Measurements from ENCODE around the gene UGT1A9. TPM values are rescaled to one million over a fixed set of nuclear protein-coding genes. Genes with fewer than 3 reads are reported as not detected.
"Not testable (repeated sequence)": the region's sequence is repeated elsewhere in the genome, so short reads cannot be mapped to it uniquely, and the experiment has no call there.

UGT1A9 gene
- total RNA-seq, 4 donors from 2014 or later = not detected

- Histone ChIP-seq H3K4me1 (peaks cover 2% of the 10 kb centered on the region), H3K36me3 (no peaks in the 10 kb centered on the region), H3K27me3 (peaks cover 4% of the 10 kb centered on the region), H3K9me3 (no peaks in the 10 kb centered on the region), H3K27ac (no peak overlapping the region), H3K4me3 (no peak overlapping the region)
- no peak for DNase-seq (ENCODE audit: low spot score in 2 of 2)
- no peak for TF ChIP-seq CTCF (IDR thresholded peaks at IDR 0.05)
- no peak for TF ChIP-seq POLR2A (IDR thresholded peaks at IDR 0.05)
- no peak for TF ChIP-seq EP300 (IDR thresholded peaks at IDR 0.05)
- TF ChIP-seq POLR2AphosphoS5 (IDR thresholded peaks at IDR 0.05) = no peak
- 70% methylated on average over 7 of the region's 7 CpGs for WGBS
Measured at GRCh38 chr2:233713262-233713615, 41.5 kb downstream of the UGT1A9 start.

- WGBS = 69% methylated on average over 2 of the region's 2 CpGs
- TF ChIP-seq EP300 (IDR thresholded peaks at IDR 0.05) = no peak
- TF ChIP-seq POLR2AphosphoS5 (IDR thresholded peaks at IDR 0.05) = no peak
- TF ChIP-seq POLR2A (IDR thresholded peaks at IDR 0.05) = no peak
- TF ChIP-seq CTCF (IDR thresholded peaks at IDR 0.05) = no peak
- H3K4me3 ChIP-seq = no peak overlapping the region
- H3K36me3 ChIP-seq = no peaks in the 10 kb centered on the region
- no peaks in the 10 kb centered on the region for H3K9me3 ChIP-seq
- no peaks in the 10 kb centered on the region for H3K4me1 ChIP-seq
- DNase-seq (ENCODE audit: low spot score in 2 of 2) = no peak
- no peak overlapping the region for H3K27ac ChIP-seq
- H3K27me3 ChIP-seq = peaks cover 4% of the 10 kb centered on the region
Measured at GRCh38 chr2:233714121-233714520, 42.4 kb downstream of the UGT1A9 start.

- no peaks in the 10 kb centered on the region for H3K36me3 ChIP-seq
- no peaks in the 10 kb centered on the region for H3K9me3 ChIP-seq
- WGBS = 82% methylated on average over 7 of the region's 7 CpGs
- peaks cover 4% of the 10 kb centered on the region for H3K27me3 ChIP-seq
- H3K4me1 ChIP-seq = no peaks in the 10 kb centered on the region
- TF ChIP-seq EP300 (IDR thresholded peaks at IDR 0.05) (no peak), POLR2AphosphoS5 (IDR thresholded peaks at IDR 0.05) (no peak), POLR2A (IDR thresholded peaks at IDR 0.05) (no peak), CTCF (IDR thresholded peaks at IDR 0.05) (no peak)
- no peak within 1 kb of the TSS for H3K27ac ChIP-seq
- DNase-seq (ENCODE audit: low spot score in 2 of 2) = no peak
- no peak within 1 kb of the TSS for H3K4me3 ChIP-seq
Measured at GRCh38 chr2:233718552-233718951, 46.9 kb downstream of the UGT1A9 start, which contains the start of gene UGT1A4. TSS of gene UGT1A4 (plus strand) at chr2:233718736. CDS start at chr2:233718821, 85 bp downstream.

- DNase-seq (ENCODE audit: low spot score in 2 of 2) = no peak
- Histone ChIP-seq H3K36me3 (no peaks in the 10 kb centered on the region), H3K9me3 (no peaks in the 10 kb centered on the region), H3K4me3 (no peak within 1 kb of the TSS), H3K27ac (no peak within 1 kb of the TSS), H3K27me3 (no peaks in the 10 kb centered on the region), H3K4me1 (no peaks in the 10 kb centered on the region)
- TF ChIP-seq POLR2A (IDR thresholded peaks at IDR 0.05) = no peak
- TF ChIP-seq CTCF (IDR thresholded peaks at IDR 0.05) = no peak
- no peak for TF ChIP-seq POLR2AphosphoS5 (IDR thresholded peaks at IDR 0.05)
- TF ChIP-seq EP300 (IDR thresholded peaks at IDR 0.05) = no peak
- WGBS = 62% methylated on average over 8 of the region's 8 CpGs
Measured at GRCh38 chr2:233728723-233729301, 57.1 kb downstream of the UGT1A9 start, which contains the start of gene UGT1A3. TSS of gene UGT1A3 (plus strand) at chr2:233729042. CDS start at chr2:233729127, 85 bp downstream.

GRCh38 chr2:233736868-233737653 is 65.4 kb downstream of the UGT1A9 start:
- not testable (repeated sequence) for H3K36me3 ChIP-seq; DNase-seq (ENCODE audit: low spot score in 2 of 2); H3K9me3 ChIP-seq; H3K27ac ChIP-seq; H3K27me3 ChIP-seq; H3K4me3 ChIP-seq; H3K4me1 ChIP-seq
- 87% methylated on average over 13 of the region's 14 CpGs for WGBS
